Activated CD8-positive, alpha-beta memory T cell treated with anti-CD3 and anti-CD28 coated beads for 36 hours (primary cell): ENCODE data around the gene PJVK. TPM values are rescaled to one million over a fixed set of nuclear protein-coding genes. Genes with fewer than 3 reads are reported as not detected.

Experiments
- CTCF ChIA-PET: fragments of 350-600 bp; sonication (Branson Sonifier 250); formaldehyde crosslinking; loops from one replicate; lab custom pipeline; 2021; ENCODE audit warnings: antibody characterized with exemption; lab: Charles Lee
- POLR2A ChIA-PET: fragments of 350-600 bp; sonication (Branson Sonifier 250); formaldehyde crosslinking; loops from one replicate; lab custom pipeline; 2021; ENCODE audit warnings: antibody characterized with exemption; lab: Charles Lee
- total RNA-seq, 2 experiments: library from RNA; stranded (reverse); gene quantifications; one replicate each; pipeline ENCODE4 v1.2.3, GENCODE V29; 2021

Gene PJVK
- total RNA-seq, 2 experiments from 2014 or later = 1.5 to 2.4 TPM

GRCh38 chr2:178508646-178509045 lies 57.5 kb downstream of the PJVK start:
- ChIA-PET POLR2A (no interaction called here), CTCF (interaction anchor here (0.6 kb wide), 1 partner anchor 358 kb away, joined by 3 read pairs; no protein-coding TSS in a partner anchor)

GRCh38 chr2:178510384-178510783 lies 59.2 kb downstream of the PJVK start:
- CTCF ChIA-PET = no interaction called here
- POLR2A ChIA-PET = interaction anchor here (0.6 kb wide), 1 partner anchor 28 kb away, joined by 4 read pairs; no protein-coding TSS in a partner anchor

Other genes starting within 250 kb of the PJVK start
- 10 to 100 TPM; 49.8 to 52.6 TPM for gene PRKRA, start 203 bp upstream of the PJVK start, total RNA-seq
- gene FKBP7, start 27.2 kb downstream of the PJVK start, total RNA-seq = 1 to 10 TPM; 3.7 to 6.2 TPM
- gene PLEKHA3, start 29.1 kb downstream of the PJVK start, total RNA-seq = 10 to 100 TPM; 27.0 to 31.7 TPM